ENCODE measurements around the gene RPL7L1.
"Not testable (repeated sequence)": the region's sequence is repeated elsewhere in the genome, so short reads cannot be mapped to it uniquely, and the experiment has no call there.

Gene RPL7L1

DNA sequence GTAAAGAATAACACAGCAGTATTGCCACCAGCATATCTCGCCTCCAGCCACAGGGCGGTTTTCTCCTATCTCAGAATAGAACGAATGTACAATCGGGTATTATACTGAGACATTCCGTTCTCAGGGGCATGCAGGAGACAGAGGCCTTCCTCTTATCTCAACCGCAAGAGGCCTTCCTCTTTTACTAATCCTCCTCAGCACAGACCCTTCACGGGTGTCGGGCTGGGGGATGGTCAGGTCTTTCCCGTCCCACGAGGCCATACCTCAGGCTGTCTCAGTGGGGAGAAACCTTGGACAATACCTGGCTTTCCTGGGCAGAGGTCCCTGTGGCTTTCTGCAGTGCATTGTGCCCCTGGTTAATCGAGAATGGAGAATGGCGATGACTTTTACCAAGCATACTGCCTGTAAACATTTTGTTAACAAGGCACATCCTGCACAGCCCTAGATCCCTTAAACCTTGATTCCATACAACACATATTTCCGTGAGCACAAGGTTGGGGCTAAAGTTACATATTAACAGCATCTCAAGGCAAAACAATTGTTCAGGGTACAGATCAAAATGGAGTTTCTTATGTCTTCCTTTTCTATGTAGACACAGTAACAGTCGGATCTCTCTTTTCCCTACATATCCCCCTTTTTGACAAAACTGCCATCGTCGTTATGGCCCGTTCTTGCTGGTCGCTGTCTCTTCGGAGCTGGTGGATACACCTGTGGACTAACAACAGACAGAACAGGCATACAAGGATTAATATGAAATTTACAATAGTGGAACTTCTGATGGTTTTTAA is 14.8 kb downstream of the RPL7L1 start:
- DNase-seq: not testable (repeated sequence)

DNA sequence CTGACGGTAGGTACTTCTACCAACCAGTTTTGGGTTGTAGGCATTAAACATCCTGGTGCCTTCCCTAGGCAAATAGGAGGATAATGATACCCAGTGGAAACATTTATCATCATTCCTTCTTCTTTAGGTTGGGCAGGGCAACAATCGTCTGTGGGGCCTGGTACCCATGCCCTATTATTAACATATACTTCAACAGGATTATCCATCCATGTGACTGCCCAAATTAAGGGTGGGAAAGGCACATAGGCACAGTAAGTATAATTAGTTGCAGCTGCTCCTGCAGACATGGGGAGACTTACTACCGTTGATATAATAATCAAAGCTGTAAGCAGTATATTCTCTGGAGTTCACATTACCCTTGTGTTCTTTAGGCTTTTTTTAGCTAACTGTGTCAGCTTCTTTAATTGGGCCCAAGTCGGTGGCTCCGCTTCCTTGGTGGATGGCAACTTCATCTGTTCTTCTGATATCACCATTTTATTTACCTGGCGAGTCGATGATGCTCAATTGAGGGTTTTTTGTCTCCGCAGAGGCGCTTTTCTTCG is 16.8 kb downstream of the RPL7L1 start:
- peak; percentile 79 for DNase-seq

DNA sequence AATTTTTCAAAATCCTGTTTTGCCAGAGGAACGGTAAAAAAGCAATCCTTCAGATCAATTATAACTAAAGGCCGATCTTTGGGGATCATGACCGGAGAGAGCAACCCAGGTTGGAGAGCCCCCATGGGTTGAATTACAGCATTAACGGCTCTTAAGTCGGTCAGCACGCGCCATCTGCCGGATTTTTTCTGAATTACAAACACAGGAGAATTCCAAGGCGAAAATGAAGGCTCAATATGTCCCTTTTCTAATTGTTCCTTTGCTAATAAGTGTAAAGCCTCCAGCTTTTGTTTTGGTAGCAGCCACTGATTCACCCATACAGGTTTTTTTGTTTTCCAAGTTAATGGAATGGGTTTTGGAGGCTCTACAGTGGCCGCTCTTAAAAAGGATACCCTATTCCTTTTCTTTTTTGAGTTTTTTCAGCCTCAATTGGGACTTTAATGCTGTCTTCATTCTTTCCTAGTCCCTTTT is 19.5 kb downstream of the RPL7L1 start:
- peak; percentile 69 for DNase-seq

DNA sequence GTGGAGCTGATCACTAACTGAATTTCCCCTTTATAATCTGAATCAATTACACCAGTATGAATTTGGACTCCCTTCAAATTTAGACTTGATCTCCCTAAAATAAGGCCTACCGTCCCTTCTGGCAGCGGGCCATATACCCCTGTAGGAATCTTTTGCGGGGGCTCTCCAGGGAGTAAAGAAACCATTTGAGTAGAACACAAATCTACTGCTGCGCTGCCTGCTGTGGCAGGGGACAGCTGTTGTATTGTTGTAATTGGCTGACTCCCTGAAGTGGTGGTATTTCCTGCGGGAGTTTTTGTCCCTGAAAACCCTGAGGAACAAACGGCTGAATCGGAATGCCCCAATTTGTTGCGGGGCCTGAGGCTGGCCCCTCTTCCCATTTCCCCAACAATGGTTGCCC is 20.5 kb downstream of the RPL7L1 start:
- DNase-seq: no peak

DNA sequence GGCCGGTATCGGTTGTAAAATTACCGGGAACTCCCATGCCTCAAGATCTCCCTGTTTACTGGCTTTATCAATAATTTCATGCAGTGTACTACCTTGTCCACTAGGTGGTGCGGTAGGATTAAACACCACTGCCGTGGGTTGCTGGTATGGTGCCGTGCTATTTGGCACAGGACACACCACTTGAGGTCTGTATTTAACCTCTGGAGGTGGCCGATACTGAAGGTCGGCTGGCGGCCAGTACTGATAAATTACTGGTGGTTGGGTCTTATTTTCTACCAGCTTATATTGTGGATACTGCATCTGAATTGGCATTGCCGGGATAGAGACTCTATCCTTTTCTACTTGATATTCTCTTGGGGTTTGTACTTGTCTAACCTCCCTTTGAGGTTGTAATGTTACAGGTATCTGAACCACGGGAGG is 22.1 kb downstream of the RPL7L1 start:
- peak; percentile 73 for DNase-seq

DNA sequence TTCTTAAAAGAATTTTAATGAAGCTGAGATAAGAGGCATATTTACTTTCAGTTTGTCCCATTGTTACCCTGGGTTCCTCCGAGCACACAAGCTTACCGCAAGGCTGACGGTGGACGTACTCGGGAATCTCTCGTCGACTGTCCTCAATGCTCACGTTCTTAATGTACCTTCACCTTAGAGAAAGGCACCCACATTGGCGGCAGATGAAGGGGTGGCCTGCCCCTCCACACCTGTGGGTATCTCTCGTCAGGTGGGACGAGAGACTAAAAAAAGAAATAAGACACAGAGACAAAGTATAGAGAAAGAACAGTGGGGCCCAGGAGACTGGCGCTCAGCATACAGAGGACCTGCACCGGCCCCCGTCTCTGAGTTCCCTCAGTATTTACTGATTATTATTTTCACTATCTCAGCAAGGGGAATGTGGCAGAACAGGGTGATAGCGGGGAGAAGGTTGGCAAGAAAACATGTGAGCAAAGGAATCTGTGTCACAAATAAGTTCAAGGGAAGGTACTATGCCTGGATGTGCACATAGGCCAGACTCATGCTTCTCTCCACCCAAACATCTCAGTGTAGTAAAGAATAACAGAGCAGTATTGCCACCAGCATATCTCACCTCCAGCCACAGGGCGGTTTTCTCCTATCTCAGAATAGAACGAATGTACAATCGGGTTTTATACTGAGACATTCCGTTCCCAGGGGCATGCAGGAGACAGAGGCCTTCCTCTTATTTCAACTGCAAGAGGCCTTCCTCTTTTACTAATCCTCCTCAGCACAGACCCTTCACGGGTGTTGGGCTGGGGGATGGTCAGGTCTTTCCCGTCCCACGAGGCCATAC is 23.2 kb downstream of the RPL7L1 start:
- DNase-seq: not testable (repeated sequence)

DNA sequence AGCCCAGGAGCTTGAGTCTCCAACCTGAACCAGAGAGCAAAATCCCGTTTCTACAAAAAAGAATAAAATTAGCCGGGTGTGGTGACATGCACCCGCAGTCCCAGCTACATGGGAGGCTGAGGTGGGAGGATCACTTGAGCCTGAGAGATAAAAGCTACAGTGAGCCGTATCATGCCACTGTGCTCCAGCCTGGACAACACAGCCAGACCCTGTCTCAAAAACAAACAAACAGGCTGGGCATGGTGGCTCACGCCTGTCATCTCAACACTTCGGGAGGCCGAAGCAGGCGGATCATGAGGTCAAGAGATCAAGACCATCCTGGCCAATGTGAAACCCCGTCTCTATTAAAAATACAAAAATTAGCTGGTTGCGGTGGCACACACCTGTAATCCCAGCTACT is 25.1 kb downstream of the RPL7L1 start:
- no peak for DNase-seq

DNA sequence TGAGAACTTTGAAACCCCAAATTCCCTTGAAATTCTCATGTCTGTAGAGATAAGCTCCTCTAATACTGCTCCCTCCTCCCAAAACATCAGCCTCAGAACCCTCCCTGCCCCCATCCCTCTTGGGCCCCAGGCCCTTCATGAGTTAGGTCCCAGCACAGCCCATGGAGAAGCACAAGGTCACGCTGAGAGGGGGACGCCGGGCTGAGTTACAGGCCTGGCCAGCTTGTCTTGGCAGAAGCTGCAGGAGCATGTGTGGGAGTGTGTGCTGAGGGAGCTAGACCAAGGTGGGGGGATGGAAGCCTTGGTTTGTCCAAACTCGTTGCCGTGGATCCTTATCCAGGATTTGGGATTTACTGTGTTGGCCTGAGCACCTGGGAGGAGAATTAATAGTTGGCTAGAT is 27.9 kb downstream of the RPL7L1 start:
- DNase-seq: no peak

DNA sequence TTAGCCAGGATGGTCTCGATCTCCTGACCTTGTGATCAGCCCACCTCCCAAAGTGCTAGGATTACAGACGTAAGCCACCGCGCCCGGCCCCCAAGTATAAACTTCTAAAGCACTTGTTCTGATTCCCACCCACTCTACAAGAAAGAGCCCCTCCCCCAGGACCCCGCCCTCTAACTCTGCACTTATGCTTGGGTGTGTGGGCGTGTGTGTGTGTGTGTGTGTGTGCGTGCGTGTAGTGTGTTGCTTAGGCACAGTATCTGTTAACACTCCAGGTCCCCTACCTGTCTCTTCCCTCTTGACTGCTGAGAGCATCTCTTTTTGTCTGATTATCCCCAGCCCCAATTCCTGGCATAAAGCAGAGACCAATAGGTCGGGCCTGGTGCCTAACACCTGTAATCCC is 30.4 kb downstream of the RPL7L1 start:
- no peak for DNase-seq

DNA sequence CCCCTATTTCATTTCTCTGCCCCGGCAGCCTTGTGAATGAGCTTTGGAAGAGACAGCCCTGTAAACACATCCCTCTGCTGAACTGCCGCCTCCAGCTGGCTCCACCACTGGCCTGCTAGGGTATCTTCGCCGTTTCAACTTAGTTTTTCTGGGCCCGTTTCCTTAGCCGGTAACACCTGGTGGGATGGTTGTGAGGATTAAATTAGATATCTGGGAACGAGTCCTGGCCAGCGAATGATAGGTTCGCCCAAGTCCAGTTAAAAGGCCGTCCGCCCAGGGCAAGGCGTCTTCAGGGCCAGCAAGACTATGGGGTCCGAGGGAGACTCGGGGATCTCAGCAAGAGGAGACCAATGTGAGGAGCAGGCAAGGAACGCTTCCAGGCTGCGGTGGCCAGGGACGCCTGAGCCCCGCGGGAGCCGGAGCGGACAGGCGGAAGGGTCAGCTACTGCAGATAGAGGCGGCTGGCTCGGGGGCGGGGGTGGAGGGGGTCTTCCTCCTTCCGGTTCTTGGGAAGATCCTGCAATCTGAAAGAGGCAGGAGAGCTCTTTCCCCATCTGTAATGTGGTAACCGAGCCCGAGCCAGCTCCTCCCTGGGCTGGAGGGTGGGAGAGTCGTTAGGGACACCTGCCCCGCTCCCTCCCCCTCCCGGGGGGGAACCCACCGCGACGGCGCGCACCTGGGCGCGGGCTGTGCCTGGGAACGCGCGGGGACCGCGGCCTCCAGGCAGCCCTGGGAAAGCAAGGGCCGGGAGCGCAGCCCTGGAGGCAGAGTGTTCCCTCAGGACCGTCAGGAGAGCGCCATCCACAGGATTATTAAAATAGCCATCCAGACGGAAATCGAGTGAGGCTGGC is 32.0 kb downstream of the RPL7L1 start:
- DNase-seq: no peak

DNA sequence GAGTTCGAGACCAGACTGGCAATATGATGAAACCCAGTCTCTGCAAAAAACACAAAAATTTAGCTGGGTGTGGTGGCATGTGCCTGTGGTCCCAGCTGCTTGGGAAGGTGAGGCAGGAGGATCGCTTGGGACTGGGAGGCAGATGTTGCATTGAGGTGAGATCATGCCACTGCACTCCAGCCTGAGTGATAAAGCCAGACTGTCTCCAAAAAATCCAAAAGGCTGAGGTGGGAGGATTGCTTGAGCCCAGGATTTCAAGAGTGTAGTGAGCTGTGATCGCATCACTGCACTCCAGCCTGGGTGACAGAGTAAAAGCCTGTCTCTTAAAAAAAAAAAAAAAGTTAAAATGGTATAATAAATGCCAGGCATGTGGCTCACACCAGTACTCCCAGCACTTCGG is 35.1 kb downstream of the RPL7L1 start:
- no peak for DNase-seq

DNA sequence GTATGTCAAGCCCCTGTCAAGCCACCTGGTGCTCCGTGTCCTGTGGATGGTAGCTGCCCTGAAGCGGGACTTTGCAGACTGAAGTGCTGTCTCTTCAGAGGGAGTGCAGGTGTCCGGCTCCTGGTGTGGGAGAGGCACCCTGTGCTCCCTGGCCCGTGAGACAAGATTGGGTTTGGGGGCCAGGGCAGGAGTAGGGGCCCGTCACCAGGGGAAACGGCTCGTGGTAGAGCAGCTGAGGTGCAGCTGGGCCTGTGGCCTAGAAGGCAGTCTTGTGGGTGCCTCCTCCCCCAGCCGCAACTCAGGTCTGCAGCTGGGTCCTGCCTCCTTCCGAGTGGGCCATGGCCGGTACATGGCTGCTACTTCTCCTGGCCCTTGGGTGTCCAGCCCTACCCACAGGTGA is 36.3 kb downstream of the RPL7L1 start, which contains the start of gene PTCRA:
Gene PTCRA (plus strand): TSS at position 322 of the 400 bp plus-strand sequence. CDS start 17 bp downstream, at position 339.
- no peak for DNase-seq

DNA sequence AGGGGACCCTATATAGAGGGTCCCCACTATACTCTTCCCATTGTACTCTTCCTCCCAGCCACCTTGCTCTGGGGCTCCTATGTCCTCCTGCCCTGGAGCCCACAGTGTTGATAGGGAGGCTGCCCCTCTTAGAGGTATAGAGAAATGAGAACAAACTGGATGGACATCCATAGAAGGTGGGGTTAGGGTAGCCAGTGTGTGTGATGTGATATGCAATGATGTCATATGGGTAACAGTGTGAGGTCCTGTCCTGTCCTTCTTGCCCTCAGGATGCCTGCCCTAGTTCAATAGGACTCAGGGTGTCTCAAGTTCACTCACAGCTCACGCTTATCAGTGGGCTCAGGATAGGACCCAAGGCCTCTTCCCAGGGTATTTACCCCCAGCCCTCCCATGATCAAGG is 36.9 kb downstream of the RPL7L1 start:
- DNase-seq: no peak

DNA sequence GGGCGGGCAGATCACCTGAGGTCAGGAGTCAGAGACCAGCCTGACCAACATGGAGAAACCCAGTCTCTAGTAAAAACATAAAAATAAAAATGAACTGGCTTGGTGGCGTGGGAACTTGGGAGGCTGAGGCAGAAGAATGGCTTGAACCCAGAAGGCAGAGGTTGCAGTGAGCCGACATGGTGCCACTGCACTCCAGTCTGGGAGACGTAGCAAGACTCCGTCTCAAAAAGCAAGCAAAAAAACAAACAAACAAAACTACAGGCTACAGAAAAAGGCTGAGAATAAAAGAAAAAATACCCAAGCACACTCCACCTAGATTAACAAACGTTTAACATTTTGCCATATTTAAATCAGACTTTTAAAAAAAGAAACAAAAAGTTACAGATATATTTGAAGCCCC is 42.4 kb downstream of the RPL7L1 start:
- no peak for DNase-seq

DNA sequence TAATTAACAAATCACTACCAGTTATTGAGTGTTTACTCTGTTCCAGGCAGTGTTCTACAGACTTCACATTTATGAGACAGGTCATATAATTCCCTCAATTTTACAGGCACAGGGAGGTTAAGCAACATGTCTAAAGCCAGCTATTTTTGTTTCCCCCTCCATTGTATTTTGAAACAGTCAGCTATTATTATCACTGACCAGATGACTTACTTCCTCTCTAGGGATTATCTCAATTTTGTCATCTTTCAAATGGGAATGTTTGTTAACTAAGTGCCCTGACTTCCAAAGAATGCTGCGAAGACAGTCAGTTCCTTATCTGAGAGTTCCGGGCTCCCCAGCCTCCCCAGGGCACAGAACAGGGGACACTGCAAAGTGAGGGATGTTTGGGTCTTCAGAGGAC is 44.2 kb downstream of the RPL7L1 start:
- no peak for DNase-seq

DNA sequence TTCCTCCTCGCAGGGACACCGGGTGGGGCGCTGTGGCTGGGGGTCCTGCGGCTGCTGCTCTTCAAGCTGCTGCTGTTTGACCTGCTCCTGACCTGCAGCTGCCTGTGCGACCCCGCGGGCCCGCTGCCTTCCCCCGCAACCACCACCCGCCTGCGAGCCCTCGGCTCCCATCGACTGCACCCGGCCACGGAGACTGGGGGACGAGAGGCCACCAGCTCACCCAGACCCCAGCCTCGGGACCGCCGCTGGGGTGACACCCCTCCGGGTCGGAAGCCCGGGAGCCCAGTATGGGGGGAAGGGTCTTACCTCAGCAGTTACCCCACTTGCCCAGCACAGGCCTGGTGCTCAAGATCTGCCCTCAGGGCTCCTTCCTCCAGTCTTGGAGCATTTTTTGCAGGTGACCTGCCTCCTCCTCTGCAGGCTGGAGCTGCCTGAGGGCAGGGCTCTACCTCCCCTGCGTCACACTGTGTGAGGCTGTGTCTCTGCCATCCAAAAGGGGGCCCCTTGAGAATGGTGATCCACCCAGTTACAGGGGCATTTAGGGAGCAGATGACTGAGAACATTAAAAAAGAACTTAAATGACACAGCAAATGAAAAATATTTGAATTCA is 45.9 kb downstream of the RPL7L1 start:
- DNase-seq: no peak

DNA sequence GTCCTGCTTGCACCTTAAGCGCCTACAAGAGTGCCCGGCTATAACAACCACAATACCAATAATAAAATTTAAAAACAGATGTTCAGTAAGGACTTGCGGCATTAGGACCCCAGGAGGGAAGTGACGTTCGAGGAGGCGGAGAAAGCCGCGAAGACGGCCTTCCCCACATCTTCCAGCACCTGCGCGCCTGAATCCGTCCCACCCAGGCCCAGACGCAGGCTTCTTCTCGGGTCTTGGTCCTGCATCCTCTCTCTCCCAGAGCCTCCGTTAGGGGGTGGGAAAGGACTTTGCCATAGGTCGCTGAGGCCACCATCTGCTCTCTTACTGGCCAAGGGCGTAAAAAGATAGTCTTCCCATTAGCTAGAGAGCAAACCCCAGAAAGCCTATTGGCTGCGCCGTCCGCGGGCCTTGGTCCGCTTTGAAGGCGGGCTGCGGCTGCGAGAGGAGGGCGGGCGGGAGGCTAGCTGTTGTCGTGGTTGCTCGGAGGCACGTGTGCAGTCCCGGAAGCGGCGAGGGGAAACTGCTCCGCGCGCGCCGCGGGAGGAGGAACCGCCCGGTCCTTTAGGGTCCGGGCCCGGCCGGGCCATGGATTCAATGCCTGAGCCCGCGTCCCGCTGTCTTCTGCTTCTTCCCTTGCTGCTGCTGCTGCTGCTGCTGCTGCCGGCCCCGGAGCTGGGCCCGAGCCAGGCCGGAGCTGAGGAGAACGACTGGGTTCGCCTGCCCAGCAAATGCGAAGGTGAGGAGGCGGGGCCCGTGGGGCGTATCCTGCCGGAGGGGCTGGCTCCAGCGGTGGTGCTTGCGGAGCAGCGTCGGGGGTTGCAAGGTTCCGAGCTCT is 49.8 kb downstream of the RPL7L1 start, which contains the start of gene CNPY3:
Gene CNPY3 (plus strand): TSS at position 495 of the 835 bp plus-strand sequence. CDS start 91 bp downstream, at position 586.
- DNase-seq: peak; percentile 94

DNA sequence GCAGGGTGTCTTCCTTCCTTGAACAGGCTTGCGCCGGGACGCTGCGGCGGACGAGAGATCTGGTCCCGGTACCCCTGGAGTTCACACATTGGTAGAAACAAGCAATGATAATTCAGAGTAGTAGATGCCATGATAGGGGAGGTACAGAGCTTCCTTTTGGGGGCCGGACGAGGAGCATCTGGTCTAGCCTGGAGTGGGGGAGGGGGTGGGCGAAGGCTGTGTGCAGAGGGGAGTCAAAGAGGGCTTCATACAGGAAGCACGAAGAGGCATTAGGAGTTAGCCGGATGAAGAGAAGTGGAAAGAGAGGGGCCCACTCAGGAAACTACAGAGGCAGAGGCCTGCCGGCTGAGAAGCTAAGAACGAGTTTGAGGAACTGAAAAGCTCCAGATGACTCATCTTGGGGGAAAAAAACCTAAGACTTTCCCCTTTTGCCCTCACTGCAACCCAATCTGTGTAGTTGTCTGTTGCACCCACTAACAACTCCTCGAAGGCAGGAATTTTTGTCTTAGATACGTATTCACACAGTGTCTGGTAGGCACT is 50.5 kb downstream of the RPL7L1 start:
- no peak for DNase-seq

DNA sequence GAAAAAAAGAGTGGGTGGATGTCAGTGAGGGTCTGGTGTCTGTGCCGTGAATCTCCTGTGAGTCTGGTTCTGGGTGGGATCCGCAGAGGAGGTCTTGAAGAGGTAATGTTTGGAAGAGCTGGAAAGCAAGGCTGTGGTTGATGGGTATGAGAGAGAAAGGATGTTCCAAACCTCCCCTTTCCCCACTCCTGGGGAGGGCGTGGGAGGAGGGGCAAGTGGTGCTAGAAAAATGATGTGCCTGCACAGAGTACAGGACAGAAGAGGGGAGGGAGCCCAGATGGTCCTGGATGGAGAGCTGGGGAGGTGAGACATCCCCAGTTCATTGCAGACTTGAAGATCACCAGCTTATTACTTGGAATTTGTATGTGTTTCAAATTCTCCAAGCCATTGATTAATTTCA is 53.0 kb downstream of the RPL7L1 start:
- DNase-seq: no peak

DNA sequence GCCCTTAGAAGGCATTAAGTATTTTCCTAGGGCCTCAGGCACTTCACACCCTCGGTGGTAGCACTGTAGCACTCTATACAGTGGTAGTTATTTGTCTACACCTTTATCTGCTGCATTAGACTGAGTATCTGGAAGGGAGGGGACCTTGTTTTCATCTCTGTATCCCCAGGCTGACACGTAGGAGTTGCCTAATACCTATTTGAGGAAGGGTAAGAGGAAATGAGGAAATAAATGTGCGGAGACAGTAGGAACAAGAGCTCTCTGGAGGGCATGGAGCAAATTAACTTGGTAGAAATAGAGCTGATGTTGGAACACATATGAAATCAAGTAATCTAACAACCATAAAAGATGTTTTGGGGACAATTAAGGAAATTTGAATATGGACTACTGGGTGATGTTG is 53.8 kb downstream of the RPL7L1 start:
- DNase-seq: no peak

DNA sequence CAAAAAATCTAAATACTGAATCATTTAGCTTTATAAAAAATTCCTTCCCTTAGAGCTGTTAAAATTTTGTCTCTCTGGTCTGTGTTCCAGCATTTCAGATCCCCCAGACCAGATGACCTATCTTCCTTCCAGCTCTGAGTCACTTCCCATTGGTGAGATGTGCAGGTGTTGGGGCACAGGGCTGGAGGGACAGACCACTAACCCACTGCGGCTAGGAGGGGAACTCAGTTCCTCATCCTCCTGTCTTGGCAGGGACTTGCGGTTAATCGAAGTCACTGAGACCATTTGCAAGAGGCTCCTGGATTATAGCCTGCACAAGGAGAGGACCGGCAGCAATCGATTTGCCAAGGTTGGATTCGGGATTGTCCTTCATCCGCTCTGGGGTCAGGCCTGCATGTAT is 55.9 kb downstream of the RPL7L1 start:
- DNase-seq: no peak

Data from NCI-H1436 (cell line).